ENCODE data around the gene TNIK.

GRCh38 chr3:171061749-171062148 is 398.5 kb downstream of the TNIK start:
- TF ChIP-seq TAF1 (IDR thresholded peaks at IDR 0.05; ENCODE audit: borderline replicate concordance, insufficient read depth, low read length) (no peak), POLR2AphosphoS5 (IDR thresholded peaks at IDR 0.05; ENCODE audit: low read depth, low read length) (no peak)

All from PFSK-1 (cell line).